NT2/D1 (cell line): ENCODE results near the gene CCR5.

Experiments
- SUZ12 ChIP-seq: IDR thresholded peaks from 2 replicates; pipeline ENCODE4 v1.6.1; 2011; ENCODE audit not compliant: insufficient read length, insufficient read depth; ENCODE audit errors: extremely low read depth
- YY1 ChIP-seq: IDR thresholded peaks from 2 replicates; pipeline ENCODE4 v1.6.1; 2011; ENCODE audit not compliant: insufficient read length, insufficient read depth
- ZNF274 ChIP-seq: IDR thresholded peaks from 2 replicates; pipeline ENCODE4 v1.6.1; 2011; ENCODE audit warnings: mild to moderate bottlenecking, low read depth, low read length

DNA sequence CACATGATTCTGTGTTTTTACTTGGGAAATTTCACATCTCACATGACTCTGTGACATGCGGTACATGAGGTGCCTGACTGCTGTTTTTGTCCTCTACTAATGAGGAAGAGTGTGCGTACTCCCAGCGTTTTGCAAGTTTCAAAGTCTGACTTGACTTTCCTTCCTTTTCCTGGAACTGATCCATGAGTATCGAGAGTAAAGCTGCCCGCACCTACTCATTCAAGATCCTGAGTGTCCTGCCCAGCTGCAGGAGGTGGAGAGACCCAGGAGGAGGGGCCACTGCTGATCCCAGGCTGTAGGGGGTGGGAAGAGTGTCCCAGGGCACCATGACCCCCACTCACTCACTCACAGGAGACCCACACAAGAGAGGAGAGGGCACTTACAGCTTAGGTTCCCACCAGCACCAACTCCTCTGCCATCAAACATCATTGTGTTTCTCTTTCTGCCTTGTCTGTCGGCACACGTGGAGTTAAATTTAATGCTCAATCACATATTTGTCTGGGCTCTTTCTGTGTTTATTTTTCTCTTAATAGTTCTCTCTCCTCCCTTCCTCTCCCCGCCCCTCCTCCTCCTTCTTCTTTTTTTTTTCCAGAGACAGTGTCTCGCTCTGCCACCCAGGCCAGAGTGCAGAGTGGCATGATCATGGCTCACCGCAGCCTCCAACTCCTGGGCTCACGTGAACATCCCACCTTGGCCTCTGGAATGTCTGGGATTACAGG lies 34.7 kb downstream of the CCR5 start:
- TF ChIP-seq YY1 = no peak
- TF ChIP-seq ZNF274 = no peak
- TF ChIP-seq SUZ12 = no peak
